ENCODE measurements around the gene BCAS4. TPM values are rescaled to one million over a fixed set of nuclear protein-coding genes. Genes with fewer than 3 reads are reported as not detected.

BCAS4 gene
- total RNA-seq, 1 donor from 2014 or later = 9.3 TPM

- TF ChIP-seq, protein P1, sequence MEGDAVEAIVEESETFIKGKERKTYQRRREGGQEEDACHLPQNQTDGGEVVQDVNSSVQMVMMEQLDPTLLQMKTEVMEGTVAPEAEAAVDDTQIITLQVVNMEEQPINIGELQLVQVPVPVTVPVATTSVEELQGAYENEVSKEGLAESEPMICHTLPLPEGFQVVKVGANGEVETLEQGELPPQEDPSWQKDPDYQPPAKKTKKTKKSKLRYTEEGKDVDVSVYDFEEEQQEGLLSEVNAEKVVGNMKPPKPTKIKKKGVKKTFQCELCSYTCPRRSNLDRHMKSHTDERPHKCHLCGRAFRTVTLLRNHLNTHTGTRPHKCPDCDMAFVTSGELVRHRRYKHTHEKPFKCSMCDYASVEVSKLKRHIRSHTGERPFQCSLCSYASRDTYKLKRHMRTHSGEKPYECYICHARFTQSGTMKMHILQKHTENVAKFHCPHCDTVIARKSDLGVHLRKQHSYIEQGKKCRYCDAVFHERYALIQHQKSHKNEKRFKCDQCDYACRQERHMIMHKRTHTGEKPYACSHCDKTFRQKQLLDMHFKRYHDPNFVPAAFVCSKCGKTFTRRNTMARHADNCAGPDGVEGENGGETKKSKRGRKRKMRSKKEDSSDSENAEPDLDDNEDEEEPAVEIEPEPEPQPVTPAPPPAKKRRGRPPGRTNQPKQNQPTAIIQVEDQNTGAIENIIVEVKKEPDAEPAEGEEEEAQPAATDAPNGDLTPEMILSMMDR (conservative IDR thresholded peaks at IDR 0.05) = no peak
- H3K36me3 Mint-ChIP-seq = peaks cover 6% of the 10 kb centered on the region
- DNase-seq (ENCODE audit: extremely low spot score, unreplicated experiment) = no peak
- no peaks in the 10 kb centered on the region for H3K27me3 Mint-ChIP-seq
- no peak overlapping the region for H3K4me3 Mint-ChIP-seq
- no peak overlapping the region for H3K27ac Mint-ChIP-seq
- no peaks in the 10 kb centered on the region for H3K9me3 Mint-ChIP-seq
- H3K4me1 Mint-ChIP-seq (ENCODE audit: unreplicated experiment) = no peaks in the 10 kb centered on the region
These were observed 89.0 kb downstream of the BCAS4 start for GRCh38 chr20:50883856-50884255.

DNA sequence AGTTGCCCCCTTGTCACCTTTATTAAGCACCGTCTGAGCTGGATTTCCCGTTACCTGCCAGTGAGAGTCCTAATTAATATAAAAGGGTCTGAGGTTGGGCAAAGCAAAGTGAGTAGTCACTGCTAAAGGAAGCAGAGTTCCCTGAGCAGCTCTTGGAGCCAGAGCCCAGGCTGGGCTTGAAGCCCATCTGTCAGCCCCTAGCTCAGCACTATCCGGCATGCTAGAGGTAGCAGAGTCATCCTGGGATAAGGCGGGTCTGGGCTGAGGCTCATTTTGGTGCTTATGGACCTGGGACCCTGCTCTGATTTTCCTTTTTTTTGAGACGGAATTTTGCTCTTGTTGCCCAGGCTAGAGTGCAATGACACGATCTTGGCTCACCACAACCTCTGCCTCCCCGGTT, 90.2 kb downstream of the BCAS4 start:
- TF ChIP-seq, protein P1 (conservative IDR thresholded peaks at IDR 0.05) = no peak
- peaks cover 14% of the 10 kb centered on the region for H3K36me3 Mint-ChIP-seq
- DNase-seq (ENCODE audit: extremely low spot score, unreplicated experiment) = no peak
- H3K4me1 Mint-ChIP-seq (ENCODE audit: unreplicated experiment) = no peaks in the 10 kb centered on the region
- H3K4me3 Mint-ChIP-seq = no peak overlapping the region
- H3K27ac Mint-ChIP-seq = no peak overlapping the region
- no peaks in the 10 kb centered on the region for H3K9me3 Mint-ChIP-seq
- H3K27me3 Mint-ChIP-seq = no peaks in the 10 kb centered on the region

- H3K9me3 Mint-ChIP-seq = no peaks in the 10 kb centered on the region
- peaks cover 17% of the 10 kb centered on the region for H3K36me3 Mint-ChIP-seq
- DNase-seq (ENCODE audit: extremely low spot score, unreplicated experiment) = no peak
- no peaks in the 10 kb centered on the region for H3K27me3 Mint-ChIP-seq
- H3K4me3 Mint-ChIP-seq = no peak overlapping the region
- peaks cover 3% of the 10 kb centered on the region for H3K4me1 Mint-ChIP-seq (ENCODE audit: unreplicated experiment)
- TF ChIP-seq, protein P1 (conservative IDR thresholded peaks at IDR 0.05) = no peak
- H3K27ac Mint-ChIP-seq = no peak overlapping the region
These were observed 90.9 kb downstream of the BCAS4 start for GRCh38 chr20:50885781-50886180.

DNA sequence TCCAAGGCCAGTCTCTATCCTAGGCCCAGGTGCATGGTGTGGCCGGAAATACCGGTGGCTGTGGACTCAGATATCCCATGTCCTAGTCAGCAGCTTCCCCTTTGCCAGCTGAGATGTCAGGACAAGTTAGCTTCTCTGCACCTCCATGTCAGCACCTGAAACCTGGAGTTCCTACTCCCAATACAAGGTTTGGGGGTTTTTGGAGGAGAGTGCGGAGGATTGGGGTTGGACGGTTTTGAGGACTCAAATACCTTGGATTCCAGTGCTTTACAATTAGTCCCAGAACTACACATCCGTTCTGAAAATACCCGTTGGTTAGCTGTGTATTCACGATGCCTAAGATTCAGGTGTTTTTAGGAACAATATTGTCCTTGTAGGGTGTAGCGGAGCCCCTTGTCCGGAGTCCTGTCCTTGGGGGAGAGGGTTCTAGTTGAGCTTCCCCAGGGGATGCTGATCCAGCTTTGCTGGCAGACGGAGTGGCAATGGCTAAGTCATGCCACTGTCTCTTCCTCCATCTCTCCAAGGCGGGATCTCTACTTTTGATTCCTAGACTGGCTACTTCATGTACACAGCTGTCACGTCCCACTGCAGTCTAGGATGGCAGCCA, 91.4 kb downstream of the BCAS4 start:
- TF ChIP-seq, protein P1 (conservative IDR thresholded peaks at IDR 0.05) = no peak
- Mint-ChIP-seq H3K27ac (no peak overlapping the region), H3K9me3 (no peaks in the 10 kb centered on the region), H3K36me3 (peaks cover 20% of the 10 kb centered on the region), H3K4me1 (ENCODE audit: unreplicated experiment) (peaks cover 4% of the 10 kb centered on the region), H3K27me3 (no peaks in the 10 kb centered on the region), H3K4me3 (no peak overlapping the region)
- DNase-seq (ENCODE audit: extremely low spot score, unreplicated experiment) = no peak

DNA sequence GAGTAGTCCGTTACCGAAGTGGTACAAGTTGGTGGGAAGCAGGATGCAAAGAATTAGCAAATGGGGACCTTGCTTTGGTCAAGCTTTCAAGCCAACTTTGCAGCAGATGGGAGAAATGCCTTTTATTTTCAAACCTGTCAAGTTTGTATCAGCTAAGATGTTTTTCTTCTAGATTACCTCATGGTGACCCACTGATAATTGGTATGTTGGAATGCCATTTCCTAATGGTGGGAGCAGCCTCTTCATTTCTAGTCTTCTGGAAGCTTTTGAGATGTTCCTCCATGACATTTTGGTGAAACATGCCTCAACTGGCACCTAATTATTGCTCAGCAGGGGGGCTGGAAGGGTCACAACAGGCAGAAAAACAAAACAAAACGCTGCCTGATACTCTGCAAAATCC, 92.7 kb downstream of the BCAS4 start:
- Mint-ChIP-seq H3K27me3 (no peaks in the 10 kb centered on the region), H3K9me3 (no peaks in the 10 kb centered on the region), H3K27ac (no peak overlapping the region), H3K4me3 (no peak overlapping the region), H3K36me3 (peaks cover 27% of the 10 kb centered on the region), H3K4me1 (ENCODE audit: unreplicated experiment) (peaks cover 4% of the 10 kb centered on the region)
- no peak for DNase-seq (ENCODE audit: extremely low spot score, unreplicated experiment)
- TF ChIP-seq, protein P1 (conservative IDR thresholded peaks at IDR 0.05) = no peak

GRCh38 chr20:50891138-50891537, 96.3 kb downstream of the BCAS4 start:
- TF ChIP-seq, protein P1 (conservative IDR thresholded peaks at IDR 0.05) = no peak
- no peak for DNase-seq (ENCODE audit: extremely low spot score, unreplicated experiment)
- Mint-ChIP-seq H3K27ac (no peak overlapping the region), H3K27me3 (no peaks in the 10 kb centered on the region), H3K9me3 (no peaks in the 10 kb centered on the region), H3K4me1 (ENCODE audit: unreplicated experiment) (peaks cover 4% of the 10 kb centered on the region), H3K4me3 (no peak overlapping the region), H3K36me3 (peaks cover 48% of the 10 kb centered on the region)

Data from type B pancreatic cell (in vitro differentiated cells).